IPS-11a (cell line): Measurements from ENCODE around the gene CYP1A2.
A peak's percentile ranks its signal among the peaks of the same experiment; 100 is the strongest.
"Not testable (repeated sequence)": the region's sequence is repeated elsewhere in the genome, so short reads cannot be mapped to it uniquely, and the experiment has no call there.

Source experiments
- H3K4me3 ChIP-seq: one replicate; pipeline ENCODE4 v1.5.1; 2013; ENCODE audit warnings: low read depth, low read length, control low read depth

Gene CYP1A2, protein sequence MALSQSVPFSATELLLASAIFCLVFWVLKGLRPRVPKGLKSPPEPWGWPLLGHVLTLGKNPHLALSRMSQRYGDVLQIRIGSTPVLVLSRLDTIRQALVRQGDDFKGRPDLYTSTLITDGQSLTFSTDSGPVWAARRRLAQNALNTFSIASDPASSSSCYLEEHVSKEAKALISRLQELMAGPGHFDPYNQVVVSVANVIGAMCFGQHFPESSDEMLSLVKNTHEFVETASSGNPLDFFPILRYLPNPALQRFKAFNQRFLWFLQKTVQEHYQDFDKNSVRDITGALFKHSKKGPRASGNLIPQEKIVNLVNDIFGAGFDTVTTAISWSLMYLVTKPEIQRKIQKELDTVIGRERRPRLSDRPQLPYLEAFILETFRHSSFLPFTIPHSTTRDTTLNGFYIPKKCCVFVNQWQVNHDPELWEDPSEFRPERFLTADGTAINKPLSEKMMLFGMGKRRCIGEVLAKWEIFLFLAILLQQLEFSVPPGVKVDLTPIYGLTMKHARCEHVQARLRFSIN

DNA sequence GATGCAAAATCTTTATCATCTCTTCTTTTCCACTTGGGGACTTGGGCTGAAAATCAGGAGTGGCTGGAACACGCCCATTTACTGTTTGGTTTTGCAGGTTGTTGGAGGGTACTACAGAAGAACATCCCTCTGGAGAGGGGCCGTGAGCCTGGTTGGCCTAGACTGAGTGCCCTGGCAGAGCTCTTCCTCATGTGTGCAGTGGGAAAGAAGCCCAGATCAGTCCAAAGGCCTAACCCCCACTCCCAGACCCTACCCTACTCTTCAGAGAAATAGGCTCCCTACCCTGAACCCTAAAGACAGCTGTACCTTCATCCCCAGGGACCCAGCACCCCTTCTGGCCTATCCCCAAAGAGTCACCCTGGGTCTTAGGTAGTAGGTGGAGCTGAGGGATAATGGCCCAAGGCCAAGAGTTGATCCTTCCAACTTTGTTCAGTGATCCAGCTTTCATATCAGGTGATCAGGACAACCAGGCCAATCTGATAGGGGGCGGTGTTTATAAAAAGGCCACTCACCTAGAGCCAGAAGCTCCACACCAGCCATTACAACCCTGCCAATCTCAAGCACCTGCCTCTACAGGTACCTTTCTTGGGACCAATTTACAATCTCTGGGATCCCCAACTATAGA is at the start of gene CYP1A2:
Gene CYP1A2 (plus strand): TSS at position 524 of the 625 bp plus-strand sequence. CDS start 894 bp downstream, outside the sequence.
- H3K4me3 ChIP-seq = no peak within 1 kb of the TSS

DNA sequence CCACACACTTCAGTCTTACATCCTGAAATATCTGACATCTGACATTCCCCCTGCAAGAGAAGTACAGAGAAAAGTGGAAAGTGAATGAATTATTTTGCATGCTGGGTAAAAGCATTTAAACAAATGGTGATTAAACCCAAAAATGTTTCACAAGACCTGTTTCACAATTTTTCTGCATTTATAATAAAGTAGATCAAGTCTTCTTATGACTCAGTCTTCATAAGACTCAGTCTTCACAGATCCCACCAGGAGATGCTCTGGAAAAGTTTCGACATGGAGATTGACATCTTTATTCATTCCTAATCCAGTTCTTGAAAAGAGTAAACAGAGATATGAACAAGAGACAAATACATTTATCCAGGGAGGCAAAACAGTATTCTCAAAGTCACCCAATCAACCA is 39.6 kb upstream of the CYP1A2 start:
- H3K4me3 ChIP-seq = no peak overlapping the region

DNA sequence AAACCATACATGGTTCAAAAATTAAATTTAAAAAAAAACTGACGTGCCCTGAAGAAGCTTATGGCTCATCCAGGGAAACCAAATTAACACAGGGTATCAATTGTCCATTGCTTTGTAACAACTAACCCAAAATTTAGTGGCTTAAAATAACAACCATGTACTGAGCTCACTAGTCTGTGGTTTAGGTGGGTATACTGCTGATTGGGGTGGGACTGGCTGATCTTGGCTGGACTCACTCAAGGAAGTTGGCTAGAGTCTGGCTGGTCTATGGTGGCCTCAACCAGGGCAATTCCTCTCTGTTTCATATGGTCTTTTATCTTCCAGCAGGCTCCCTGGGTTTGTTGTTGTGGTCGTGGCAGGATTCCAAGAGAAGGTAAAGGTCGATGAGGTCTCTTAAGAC is 38.8 kb upstream of the CYP1A2 start:
- H3K4me3 ChIP-seq = no peak overlapping the region

DNA sequence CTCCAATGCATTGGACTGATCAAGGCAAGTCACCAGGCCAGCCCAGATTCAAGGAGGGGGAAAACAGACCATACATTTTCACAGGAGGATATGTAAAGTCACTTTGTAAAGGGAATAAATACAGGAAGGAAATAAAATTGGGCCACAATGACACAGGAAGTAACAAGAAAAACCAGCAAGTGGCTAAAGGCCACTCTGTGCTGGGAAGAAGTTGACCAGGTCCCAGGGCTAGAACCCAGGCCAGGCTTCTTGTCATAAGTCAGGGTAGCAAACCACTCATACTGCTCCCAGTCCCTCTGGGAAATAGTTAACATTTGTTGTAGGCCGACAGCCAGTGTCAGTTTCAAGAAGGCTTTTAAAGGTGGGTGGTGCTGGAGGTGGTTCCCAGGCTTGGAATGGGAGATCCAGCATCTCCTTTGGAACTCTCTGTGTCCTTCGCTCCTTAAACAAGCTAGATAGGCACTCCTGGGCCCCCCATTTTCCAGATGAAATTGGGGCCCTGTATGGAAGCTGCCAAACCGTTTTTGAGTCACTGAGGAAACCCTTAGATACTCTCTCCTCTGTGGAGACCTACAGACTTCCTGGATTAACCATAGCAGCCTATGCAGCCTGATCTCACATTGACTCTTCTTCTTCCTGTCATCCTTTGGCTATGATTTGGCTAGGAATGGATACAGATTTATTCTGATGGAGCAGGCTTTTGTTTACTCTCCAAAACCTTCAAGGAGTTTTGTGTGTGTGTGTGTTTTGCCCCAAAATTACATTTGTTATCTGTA is 38.1 kb upstream of the CYP1A2 start:
- no peak overlapping the region for H3K4me3 ChIP-seq

DNA sequence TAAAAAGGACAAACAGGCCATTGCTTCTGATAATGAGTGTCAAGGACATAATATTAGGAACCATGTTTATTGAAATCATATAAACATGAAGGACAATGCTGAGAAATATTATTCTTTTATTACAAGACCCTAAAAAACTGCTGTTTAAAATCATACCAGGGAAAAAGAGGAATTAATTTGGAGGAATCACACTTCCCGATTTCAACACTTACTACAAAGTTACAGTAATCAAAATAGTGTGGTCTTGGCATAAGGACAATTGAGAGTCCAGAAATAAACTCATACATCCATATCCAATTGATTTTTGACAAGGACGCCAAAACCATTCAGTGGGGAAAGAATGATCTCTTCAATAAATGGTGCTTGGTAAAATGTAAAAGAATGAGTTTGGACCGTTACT is 36.3 kb upstream of the CYP1A2 start:
- no peak overlapping the region for H3K4me3 ChIP-seq

DNA sequence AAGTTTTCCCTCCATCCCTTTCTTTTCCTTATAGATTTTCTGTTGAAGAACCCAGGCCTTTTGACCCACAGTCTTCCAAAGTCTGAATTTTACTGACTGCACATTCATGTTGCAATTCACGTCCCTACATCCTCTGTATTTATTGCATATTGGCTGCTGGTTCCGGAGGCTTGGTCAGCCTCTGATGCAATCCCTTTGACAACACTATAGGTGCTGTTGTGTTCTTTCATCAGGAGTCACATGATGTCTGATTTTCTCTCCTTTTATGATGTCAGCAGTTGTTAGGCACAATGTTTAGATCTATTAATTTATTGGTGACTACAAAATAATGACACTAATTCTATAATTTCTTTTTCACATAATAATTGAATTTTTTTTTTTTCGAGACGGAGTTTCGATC is 32.0 kb upstream of the CYP1A2 start:
- no peak overlapping the region for H3K4me3 ChIP-seq

DNA sequence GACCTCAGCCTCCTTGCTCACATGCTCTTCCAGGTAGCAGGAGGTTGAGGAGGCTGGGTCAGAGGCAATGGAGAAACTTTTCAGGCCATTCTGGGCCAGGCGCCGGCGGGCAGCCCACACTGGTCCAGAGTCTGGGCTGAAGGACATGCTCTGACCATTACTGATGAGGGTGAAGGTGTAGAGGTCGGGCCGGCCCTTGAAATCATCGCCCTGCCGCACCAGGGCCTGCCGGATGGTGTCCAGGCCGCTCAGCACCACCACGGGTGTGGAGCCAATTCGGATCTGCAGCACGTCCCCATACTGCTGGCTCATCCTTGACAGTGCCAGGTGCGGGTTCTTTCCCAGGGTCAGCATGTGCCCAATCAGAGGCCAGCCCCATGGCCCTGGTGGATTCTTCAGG is 26.1 kb upstream of the CYP1A2 start:
- H3K4me3 ChIP-seq = no peak overlapping the region

DNA sequence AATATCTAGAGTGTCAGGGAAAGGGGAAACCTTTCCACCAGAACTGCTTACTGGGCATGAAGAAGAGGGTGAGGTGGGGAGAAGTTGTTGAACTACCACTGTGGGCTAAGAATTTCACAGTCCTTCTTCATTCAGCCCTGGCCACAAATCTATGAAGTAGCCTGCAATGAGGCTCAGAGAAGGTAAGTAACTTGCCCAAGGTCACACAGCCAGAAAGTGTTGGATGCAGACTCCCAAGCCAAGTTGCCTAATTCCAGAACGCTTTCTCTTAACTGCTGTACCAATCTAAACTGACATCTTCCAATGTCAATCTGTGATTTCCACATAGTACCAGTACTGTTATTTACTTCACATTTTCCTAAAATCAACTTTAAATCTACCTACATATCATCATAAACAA is 25.5 kb upstream of the CYP1A2 start:
- H3K4me3 ChIP-seq = no peak overlapping the region

DNA sequence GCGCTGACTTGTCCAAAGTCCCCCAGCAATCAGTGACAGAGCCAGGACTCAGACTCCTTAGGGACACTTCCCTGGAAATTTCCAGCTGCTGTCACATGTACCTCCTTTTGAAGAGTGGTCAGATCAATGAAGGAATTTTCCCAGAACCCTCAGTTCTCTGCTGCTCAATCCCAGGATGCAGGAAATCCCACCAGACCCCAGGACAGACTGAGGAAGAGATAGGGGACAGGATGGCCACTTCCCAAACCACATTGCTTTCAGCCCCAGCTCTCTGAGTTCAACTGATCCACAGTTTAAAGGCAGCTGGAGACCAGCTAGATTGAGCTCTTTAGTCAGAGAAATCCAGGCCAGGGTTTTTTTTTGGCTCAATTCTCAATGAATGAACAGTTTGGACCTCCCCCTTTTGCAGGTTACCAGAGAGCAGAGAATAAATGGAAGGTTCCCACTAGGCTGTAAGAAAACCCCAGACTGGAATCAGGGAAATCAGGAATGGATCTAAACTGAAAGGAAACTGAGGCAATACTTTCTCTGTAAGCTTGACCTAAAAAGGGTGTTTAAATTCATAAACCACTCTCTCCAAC is 24.8 kb upstream of the CYP1A2 start:
- no peak overlapping the region for H3K4me3 ChIP-seq

DNA sequence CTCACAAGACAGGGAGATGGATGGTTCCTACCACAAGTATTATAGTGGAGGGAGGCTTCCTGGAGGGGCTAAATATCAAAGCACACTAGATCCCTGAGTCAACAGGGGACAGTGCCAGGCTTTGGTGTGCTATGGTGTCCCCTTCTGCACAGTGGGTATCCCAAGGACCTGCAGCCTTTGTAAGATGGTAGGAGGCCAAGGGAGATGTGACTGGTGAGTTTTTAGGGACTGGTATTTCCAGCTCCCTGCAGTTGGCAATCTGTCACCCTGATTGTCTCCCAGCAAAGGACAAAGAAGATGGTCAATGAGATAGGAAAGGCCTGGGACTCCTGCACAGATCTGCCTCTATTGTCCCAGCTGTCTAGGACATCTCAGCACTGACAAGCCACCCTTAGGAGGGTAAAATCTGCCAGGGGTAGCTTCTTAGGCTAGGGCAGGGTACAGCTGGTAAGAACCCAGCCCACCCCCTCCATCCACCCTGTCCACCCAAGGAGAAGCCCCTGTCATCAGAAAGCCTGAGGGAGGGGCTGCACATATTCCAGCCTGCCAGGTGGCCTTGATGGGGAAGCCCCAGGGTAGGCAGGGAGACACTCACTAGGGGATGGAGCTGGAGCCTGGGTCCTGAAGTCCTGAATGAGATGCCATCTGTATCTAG is 23.9 kb upstream of the CYP1A2 start:
- H3K4me3 ChIP-seq = no peak overlapping the region

DNA sequence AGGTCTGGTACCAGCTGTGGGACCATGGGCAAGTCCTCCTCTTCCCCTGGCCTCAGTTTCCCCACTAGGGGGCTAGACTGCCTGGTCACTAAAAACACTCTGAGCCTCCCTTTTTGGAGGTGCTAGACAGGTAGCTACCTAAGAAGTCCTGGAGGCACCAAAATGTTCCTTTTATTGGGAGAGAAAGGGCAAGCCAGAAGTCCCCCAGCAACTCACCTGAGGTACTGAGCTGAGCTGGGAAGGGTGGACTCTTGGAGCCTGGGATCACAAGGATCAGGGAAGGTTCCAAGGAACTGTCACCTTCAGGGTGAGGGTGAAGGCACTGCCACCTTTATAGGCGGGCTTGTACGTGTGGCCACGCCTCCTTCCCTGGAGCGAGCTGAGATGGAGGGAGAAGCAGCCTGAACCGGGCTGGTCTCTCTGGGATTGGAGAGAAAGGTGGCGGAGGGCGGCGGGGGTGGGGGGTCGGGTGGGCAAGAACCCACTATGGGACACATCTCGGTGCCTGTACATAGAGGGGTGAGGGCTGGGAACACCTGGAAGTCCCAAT is 23.3 kb upstream of the CYP1A2 start, which contains the start of gene CYP1A1:
Gene CYP1A1 (minus strand): TSS at position 304 of the 550 bp plus-strand sequence. CDS start 2,431 bp downstream, outside the sequence.
- peak within 1 kb of the TSS; percentile 50 for H3K4me3 ChIP-seq

DNA sequence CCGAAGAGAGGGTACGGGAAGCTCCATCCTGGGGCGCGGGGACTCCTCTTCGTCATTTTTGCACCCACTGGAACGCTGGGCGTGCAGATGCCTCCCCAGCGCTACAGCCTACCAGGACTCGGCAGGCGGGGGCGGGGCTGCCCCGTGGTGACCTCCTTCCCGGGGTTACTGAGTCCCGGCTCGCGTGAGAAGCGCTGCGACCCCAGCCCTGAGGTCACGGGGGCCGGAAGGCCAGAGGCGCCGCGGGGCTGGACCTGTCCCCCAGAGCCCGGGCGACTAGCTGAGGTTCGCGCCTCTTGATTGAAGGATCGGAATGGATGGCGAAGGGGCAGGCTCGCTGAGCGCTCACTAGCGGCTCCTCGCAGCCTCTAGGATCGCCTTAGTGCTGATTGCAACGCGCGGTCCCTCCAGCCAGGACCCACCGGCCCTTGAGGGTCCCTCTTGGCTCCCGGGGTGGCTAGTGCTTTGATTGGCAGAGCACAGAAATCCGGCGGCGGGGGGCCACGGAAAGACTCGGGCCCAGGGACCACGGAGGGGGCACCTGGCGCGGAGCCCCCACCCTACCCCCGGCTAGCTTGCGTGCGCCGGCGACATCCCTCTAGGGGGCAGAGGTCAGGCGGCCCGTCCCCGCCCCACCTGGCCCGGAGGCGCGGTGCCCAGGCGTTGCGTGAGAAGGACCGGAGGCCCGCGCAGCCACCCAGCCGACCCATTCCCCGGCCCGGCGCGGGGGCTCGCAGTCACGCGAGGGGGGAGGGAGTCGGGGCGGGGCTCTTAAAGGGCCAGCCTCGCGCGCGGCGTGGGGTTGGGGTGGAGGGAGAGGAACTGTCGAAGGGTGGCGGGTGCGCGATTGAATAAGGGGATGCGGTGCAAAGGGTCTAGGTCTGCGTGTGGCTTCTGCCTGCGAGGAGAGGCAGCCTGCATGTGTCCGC is 22.5 kb upstream of the CYP1A2 start:
- peak overlapping the region; percentile 50 for H3K4me3 ChIP-seq

DNA sequence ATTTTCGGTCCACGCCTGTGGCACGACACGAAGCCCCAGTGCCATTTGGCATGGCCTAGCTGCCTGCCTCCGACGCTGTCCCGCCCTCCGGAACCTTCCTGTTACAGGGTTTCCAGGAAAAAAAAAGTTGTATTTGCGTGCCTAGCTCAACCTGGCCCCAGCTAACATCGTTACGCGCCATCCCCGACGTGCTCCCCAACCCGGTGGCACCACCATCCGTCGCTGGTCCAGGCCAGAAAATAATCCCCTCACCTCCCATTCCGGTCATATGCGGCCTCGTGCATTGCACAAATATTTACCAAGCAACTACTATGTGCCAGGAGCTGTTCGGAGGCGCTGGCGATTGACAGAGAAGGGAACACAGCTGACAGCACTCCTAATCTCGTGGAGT is 21.9 kb upstream of the CYP1A2 start:
- peak overlapping the region; percentile 25 for H3K4me3 ChIP-seq

DNA sequence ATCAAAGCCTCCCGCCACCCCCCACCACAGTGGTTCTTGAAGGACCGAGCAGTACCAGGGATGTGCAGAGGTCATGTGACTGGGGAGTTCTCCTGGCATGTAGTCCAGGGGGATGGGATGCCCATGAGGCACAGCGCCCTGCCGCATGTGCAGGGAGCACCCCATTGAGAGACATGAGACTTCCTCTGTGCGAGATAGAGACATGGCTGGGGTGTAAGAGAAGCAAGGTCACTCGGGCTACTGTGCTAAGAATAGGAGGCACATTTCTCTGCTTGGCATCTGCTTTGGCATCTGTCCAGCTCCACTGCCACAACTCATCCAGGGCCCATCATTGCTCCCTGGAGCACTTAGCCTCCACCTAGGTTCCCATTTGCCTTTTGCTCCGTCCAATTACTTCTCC is 20.9 kb upstream of the CYP1A2 start:
- H3K4me3 ChIP-seq = no peak overlapping the region

DNA sequence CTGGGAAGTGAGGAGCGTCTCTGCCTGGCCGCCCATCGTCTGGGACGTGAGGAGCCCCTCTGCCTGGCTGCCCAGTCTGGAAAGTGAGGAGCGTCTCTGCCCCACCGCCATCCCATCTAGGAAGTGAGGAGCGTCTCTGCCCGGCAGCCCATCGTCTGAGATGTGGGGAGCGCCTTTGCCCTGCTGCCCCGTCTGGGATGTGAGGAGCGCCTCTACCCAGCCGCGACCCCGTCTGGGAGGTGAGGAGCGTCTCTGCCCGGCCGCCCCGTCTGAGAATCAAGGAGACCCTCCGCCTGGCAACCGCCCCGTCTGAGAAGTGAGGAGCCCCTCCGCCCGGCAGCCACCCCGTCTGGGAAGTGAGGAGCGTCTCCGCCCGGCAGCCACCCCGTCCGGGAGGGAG is 19.9 kb upstream of the CYP1A2 start:
- H3K4me3 ChIP-seq = not testable (repeated sequence)

DNA sequence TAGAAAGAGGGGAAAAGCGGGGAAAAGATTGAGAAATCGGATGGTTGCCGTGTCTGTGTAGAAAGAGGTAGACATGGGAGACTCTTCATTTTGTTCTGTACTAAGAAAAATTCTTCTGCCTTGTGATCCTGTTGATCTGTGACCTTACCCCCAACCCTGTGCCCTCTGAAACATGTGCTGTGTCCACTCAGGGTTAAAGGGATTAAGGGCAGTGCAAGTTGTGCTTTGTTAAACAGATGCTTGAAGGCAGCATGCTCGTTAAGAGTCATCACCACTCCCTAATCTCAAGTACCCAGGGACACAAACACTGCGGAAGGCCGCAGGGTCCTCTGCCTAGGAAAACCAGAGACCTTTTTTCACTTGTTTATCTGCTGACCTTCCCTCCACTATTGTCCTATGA is 19.3 kb upstream of the CYP1A2 start:
- H3K4me3 ChIP-seq = not testable (repeated sequence)

DNA sequence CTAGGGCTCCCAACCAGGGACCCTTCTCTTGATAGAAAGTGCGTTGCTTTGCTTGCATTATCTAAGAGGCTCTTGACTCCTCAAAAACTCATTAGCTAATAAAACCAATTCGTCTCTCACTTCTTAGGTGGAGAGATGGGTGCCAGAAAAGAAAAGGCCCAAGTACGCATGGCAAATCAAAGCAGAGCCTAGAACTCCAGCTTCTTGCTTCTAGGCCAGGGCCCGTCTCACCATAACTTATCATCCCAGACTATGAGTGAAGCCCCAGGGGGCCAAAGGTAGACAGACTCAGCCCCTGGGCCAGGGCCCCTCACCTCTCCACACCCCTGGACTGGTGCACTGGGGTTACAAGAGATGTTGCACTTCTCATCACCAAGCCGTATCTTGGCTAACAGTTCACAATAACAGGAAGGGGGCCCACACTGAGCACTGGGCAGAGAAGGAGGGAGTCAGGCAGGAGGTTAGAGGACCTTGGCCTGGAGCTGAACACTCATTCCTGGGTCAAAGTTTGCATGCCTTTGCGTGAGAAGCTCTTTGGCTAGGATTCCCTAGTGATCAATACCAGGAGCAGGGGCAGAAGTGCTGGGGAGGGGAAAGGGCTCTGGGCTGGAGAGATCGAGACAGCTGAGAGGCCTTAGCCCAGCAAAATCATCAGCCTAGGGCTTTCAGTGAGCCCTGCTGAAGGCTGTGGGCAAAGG is 17.9 kb upstream of the CYP1A2 start:
- no peak overlapping the region for H3K4me3 ChIP-seq

DNA sequence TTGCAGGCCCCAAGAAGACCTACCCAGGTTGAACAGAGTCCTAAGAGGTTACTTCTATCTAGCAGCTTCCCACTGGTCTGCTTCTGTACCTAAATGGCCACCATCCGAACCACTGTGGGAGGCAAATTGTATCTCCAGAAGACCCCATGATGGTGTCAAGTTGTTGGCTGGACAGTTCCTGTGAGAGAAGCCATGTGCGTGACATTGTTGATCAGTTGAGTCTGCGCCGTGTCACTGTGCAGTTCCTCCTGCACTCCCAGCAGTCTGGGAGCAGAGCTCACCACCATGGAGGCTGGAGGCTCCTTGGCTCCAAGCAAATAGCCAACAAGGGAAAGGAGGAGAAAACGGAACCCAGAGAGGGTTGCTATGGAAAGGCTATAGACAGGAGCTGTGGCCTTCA is 15.8 kb upstream of the CYP1A2 start:
- H3K4me3 ChIP-seq = no peak overlapping the region

DNA sequence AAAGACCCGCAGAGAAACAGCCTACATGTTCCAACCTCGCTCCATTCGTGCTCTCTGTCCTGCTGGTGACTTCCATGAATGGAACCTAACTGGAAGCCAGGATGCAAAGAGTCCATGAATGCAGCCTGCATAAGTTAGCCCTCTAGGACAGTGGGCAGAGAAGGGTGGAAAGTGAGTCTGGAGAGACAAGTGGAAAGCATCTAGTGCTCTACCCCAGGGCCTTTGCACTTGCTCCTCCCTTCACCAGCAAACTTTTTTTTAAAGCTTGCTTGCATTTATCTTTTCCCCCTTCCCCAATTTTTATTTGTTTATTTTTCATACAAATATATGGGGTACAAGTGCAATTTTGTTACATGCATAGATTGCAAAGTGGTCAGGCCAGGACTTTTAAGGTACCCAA is 15.4 kb upstream of the CYP1A2 start:
- no peak overlapping the region for H3K4me3 ChIP-seq
